Endodermal cell (in vitro differentiated cells): Measurements from ENCODE around the gene AOC1. TPM values are rescaled to one million over a fixed set of nuclear protein-coding genes. Genes with fewer than 3 reads are reported as not detected.

ENCODE experiments used
- DNase-seq: peaks from one replicate; pipeline ENCODE4 v3.0.0-alpha.2; 2017
- H3K27ac ChIP-seq: 2 replicates; pipeline ENCODE4 v1.5.1; 2013; ENCODE audit warnings: mild to moderate bottlenecking, low read depth, low read length, moderate library complexity
- H3K27me3 ChIP-seq: 2 replicates; pipeline ENCODE4 v1.6.1; 2013; ENCODE audit warnings: mild to moderate bottlenecking, low read length, moderate library complexity; ENCODE audit not compliant: insufficient read depth, control insufficient read depth, poor library complexity, severe bottlenecking
- H3K36me3 ChIP-seq: 2 replicates; pipeline ENCODE4 v1.7.0; 2013; ENCODE audit warnings: mild to moderate bottlenecking, low read length, moderate library complexity; ENCODE audit not compliant: control insufficient read depth, insufficient read depth
- H3K4me1 ChIP-seq: one replicate; pipeline ENCODE4 v1.7.0; 2013; ENCODE audit warnings: low read length; ENCODE audit not compliant: control insufficient read depth, insufficient read depth
- H3K4me3 ChIP-seq: 2 replicates; pipeline ENCODE4 v1.5.1; 2013; ENCODE audit warnings: mild to moderate bottlenecking, low read length, moderate library complexity
- H3K9ac ChIP-seq: 2 replicates; pipeline ENCODE4 v1.6.1; 2013; ENCODE audit warnings: mild to moderate bottlenecking, low read length, moderate library complexity; ENCODE audit not compliant: poor library complexity, severe bottlenecking; ENCODE audit errors: extremely low read depth
- H3K9me3 ChIP-seq: 2 replicates; pipeline ENCODE4 v1.6.1; 2013; ENCODE audit warnings: mild to moderate bottlenecking, low read length, moderate library complexity; ENCODE audit not compliant: control insufficient read depth
- H3K27ac Mint-ChIP-seq: 2 replicates; pipeline ENCODE4 v1.8.0; 2020; ENCODE audit warnings: mixed read lengths
- H3K27me3 Mint-ChIP-seq: 2 replicates; pipeline ENCODE4 v1.8.0; 2021; ENCODE audit warnings: mild to moderate bottlenecking, mixed read lengths; ENCODE audit not compliant: insufficient read depth
- H3K36me3 Mint-ChIP-seq: 2 replicates; pipeline ENCODE4 v1.8.0; 2020; ENCODE audit warnings: low read depth, mixed read lengths
- H3K4me1 Mint-ChIP-seq: 2 replicates; pipeline ENCODE4 v1.8.0; 2020; ENCODE audit warnings: mixed read lengths
- H3K4me3 Mint-ChIP-seq: 2 replicates; pipeline ENCODE4 v1.8.0; 2020; ENCODE audit warnings: mild to moderate bottlenecking, moderate library complexity, mixed read lengths
- H3K9me3 Mint-ChIP-seq: 2 replicates; pipeline ENCODE4 v1.8.0; 2020; ENCODE audit warnings: mild to moderate bottlenecking, mixed read lengths
- WGBS, 2 experiments: methylation state at CpG; one replicate each; pipeline versions ENCODE4 v1.1.5 to v1.1.7; 2013; ENCODE audit warnings: missing lambda C conversion rate in 2 of 2, mixed read lengths in 1 of 2; ENCODE audit not compliant: insufficient coverage in 1 of 2, insufficient read length in 1 of 2; 5-methylcytosine and 5-hydroxymethylcytosine counted together
- total RNA-seq, 2 donors: library from RNA; stranded (reverse); fragmentation: NEBNext Ultra II Directional in 1 of 2; extraction: Animal tissue kit (Norgen Biotek cat#: 25700) in 1 of 2; gene quantifications; 2 replicates in 1 of 2; 3 replicates in 1 of 2; pipeline ENCODE4 v1.2.1, GENCODE V29; 2021
- TF ChIP-seq, protein P1 (sequence below): fragments of 200-600 bp; sonication (generic); conservative IDR thresholded peaks from 2 replicates; pipeline ENCODE4 v1.5.0; 2021; ENCODE audit warnings: antibody characterized with exemption, mild to moderate bottlenecking

AOC1 gene
- total RNA-seq, 2 donors from 2014 or later = not detected

DNA sequence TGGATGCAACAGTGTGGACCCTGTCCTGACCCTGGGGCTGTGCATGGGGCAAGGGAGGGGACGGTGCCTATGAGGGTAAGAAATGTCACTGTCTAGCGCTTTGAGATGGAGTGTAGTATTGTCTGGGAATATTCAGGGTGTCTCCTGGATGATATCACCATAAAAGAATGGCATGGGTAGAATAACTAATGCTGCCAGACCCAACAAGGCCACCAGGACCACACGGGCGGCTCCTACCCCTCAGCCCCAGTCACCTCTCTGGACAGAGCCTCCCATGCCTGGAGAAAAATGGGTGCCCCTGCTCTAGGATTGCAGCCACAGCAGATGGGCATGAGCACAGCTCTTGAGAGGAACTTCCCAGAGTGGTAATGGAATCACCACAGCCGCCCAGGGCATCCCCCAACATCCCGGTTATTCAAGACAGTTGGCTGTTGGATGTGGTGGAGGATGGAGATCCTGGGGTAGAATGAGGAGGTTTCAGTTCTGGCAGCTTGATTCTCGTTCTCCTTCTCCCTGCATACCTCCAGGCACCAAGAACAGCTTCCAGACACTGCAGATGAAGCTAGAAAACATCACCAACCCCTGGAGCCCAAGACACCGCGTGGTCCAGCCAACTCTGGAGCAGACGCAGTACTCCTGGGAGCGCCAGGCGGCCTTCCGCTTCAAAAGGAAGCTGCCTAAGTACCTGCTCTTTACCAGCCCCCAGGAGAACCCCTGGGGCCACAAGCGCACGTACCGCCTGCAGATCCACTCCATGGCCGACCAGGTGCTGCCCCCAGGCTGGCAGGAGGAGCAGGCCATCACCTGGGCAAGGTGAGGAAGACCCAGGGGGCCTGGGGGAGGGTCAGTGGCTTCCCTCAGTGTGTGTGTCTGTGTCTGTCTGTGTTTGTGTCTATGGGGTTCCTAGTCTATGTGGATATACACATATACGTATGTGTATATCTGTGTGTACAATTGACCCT is 6.2 kb downstream of the AOC1 start:
- no peak overlapping the region for H3K27ac ChIP-seq
- H3K27me3 ChIP-seq = no peaks in the 10 kb centered on the region
- 91 to 95% methylated on average over 8 to 17 of the region's 18 CpGs for WGBS, 2 experiments
- no peak overlapping the region for H3K9ac ChIP-seq
- H3K27ac Mint-ChIP-seq = no peak overlapping the region
- peaks cover 2% of the 10 kb centered on the region for H3K27me3 Mint-ChIP-seq
- DNase-seq = peak; percentile 34
- H3K9me3 Mint-ChIP-seq = no peaks in the 10 kb centered on the region
- H3K4me3 Mint-ChIP-seq = no peak overlapping the region
- no peaks in the 10 kb centered on the region for H3K9me3 ChIP-seq
- H3K36me3 Mint-ChIP-seq = no peaks in the 10 kb centered on the region
- TF ChIP-seq, protein P1, sequence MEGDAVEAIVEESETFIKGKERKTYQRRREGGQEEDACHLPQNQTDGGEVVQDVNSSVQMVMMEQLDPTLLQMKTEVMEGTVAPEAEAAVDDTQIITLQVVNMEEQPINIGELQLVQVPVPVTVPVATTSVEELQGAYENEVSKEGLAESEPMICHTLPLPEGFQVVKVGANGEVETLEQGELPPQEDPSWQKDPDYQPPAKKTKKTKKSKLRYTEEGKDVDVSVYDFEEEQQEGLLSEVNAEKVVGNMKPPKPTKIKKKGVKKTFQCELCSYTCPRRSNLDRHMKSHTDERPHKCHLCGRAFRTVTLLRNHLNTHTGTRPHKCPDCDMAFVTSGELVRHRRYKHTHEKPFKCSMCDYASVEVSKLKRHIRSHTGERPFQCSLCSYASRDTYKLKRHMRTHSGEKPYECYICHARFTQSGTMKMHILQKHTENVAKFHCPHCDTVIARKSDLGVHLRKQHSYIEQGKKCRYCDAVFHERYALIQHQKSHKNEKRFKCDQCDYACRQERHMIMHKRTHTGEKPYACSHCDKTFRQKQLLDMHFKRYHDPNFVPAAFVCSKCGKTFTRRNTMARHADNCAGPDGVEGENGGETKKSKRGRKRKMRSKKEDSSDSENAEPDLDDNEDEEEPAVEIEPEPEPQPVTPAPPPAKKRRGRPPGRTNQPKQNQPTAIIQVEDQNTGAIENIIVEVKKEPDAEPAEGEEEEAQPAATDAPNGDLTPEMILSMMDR = no peak
- no peaks in the 10 kb centered on the region for H3K36me3 ChIP-seq
- H3K4me1 ChIP-seq = no peaks in the 10 kb centered on the region
- H3K4me3 ChIP-seq = no peak overlapping the region
- peaks cover 2% of the 10 kb centered on the region for H3K4me1 Mint-ChIP-seq

DNA sequence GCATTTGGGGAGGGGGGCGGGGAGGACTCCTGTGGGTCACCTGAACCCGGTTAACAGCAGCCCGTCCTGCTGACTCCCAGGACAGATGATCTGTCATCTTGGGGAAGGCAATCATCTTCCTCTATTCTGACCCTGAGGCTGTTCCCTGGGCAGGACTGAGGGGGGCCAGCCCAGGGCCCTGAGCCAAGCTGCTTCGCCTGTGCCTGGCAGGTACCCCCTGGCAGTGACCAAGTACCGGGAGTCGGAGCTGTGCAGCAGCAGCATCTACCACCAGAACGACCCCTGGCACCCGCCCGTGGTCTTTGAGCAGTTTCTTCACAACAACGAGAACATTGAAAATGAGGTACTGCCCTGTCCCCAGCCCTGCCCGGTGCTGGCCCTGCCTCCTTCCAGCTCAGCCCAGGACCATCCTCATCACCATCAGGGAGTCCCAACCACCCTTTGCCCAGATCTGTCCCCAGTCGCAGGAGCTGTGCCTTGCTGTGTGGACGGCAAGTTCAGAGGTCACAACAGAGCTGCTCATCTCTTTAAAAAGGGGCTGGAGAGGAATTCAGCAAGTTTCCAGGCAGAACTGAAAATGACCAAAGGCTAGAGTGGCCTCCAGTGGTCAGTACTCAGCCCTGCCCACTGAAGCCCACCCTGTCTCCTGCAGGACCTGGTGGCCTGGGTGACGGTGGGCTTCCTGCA is 8.1 kb downstream of the AOC1 start:
- TF ChIP-seq, protein P1 = no peak
- H3K27ac ChIP-seq = no peak overlapping the region
- peak; percentile 38 for DNase-seq
- Mint-ChIP-seq H3K27me3 (peaks cover 2% of the 10 kb centered on the region), H3K9me3 (no peaks in the 10 kb centered on the region), H3K27ac (no peak overlapping the region), H3K36me3 (no peaks in the 10 kb centered on the region), H3K4me3 (no peak overlapping the region), H3K4me1 (no peaks in the 10 kb centered on the region)
- H3K9me3 ChIP-seq = no peaks in the 10 kb centered on the region
- WGBS, 2 experiments = 80 to 90% methylated on average over 10 to 14 of the region's 14 CpGs
- H3K9ac ChIP-seq = no peak overlapping the region
- H3K27me3 ChIP-seq = no peaks in the 10 kb centered on the region
- no peaks in the 10 kb centered on the region for H3K36me3 ChIP-seq
- H3K4me1 ChIP-seq = no peaks in the 10 kb centered on the region
- no peak overlapping the region for H3K4me3 ChIP-seq

DNA sequence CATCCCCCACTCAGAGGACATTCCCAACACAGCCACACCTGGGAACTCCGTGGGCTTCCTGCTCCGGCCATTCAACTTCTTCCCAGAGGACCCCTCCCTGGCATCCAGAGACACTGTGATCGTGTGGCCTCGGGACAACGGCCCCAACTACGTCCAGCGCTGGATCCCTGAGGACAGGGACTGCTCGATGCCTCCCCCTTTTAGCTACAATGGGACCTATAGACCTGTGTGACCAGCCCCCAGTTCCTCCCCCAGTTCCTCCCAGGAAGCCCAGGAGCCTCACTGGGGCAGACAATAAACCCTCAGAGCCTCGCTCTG is 8.6 kb downstream of the AOC1 start:
- Histone ChIP-seq H3K27ac (no peak overlapping the region), H3K36me3 (no peaks in the 10 kb centered on the region), H3K4me1 (no peaks in the 10 kb centered on the region), H3K9ac (no peak overlapping the region), H3K9me3 (no peaks in the 10 kb centered on the region), H3K4me3 (no peak overlapping the region), H3K27me3 (no peaks in the 10 kb centered on the region)
- TF ChIP-seq, protein P1 = no peak
- WGBS, 2 experiments = 92 to 94% methylated on average over 7 to 9 of the region's 9 CpGs
- Mint-ChIP-seq H3K4me3 (no peak overlapping the region), H3K9me3 (no peaks in the 10 kb centered on the region), H3K36me3 (no peaks in the 10 kb centered on the region), H3K27me3 (peaks cover 2% of the 10 kb centered on the region), H3K4me1 (no peaks in the 10 kb centered on the region), H3K27ac (no peak overlapping the region)
- DNase-seq = peak; percentile 38
